ENCODE data around the gene FKRP.
"Not testable (repeated sequence)": the region's sequence is repeated elsewhere in the genome, so short reads cannot be mapped to it uniquely, and the experiment has no call there.

Gene FKRP, protein sequence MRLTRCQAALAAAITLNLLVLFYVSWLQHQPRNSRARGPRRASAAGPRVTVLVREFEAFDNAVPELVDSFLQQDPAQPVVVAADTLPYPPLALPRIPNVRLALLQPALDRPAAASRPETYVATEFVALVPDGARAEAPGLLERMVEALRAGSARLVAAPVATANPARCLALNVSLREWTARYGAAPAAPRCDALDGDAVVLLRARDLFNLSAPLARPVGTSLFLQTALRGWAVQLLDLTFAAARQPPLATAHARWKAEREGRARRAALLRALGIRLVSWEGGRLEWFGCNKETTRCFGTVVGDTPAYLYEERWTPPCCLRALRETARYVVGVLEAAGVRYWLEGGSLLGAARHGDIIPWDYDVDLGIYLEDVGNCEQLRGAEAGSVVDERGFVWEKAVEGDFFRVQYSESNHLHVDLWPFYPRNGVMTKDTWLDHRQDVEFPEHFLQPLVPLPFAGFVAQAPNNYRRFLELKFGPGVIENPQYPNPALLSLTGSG

GRCh38 chr19:46745521-46746280 is at the start of gene FKRP:
TSS of gene FKRP (plus strand) at chr19:46746057. CDS start at chr19:46755451, 9,394 bp downstream.
- no peak for FAIRE-seq

DNA sequence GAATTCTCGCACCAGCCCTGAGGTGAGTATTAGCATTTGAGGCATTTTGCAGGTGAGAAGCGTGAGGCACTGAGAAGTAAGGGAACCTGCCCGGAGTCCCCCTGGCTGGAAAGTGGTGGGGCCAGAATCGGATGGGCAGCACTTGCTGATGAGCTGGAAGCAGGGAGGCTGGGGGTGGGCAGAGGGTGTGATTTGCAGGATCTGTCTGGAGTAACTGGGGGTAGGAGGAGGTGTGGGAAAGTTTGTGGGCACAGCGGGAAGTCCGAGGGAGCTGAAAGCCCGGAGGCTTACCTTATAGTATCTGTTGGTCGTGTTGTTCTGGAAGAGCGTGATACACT is 49.0 kb upstream of the FKRP start:
- no peak for FAIRE-seq

- no peak for FAIRE-seq
Measured at GRCh38 chr19:46697204-46697960, 48.5 kb upstream of the FKRP start.

DNA sequence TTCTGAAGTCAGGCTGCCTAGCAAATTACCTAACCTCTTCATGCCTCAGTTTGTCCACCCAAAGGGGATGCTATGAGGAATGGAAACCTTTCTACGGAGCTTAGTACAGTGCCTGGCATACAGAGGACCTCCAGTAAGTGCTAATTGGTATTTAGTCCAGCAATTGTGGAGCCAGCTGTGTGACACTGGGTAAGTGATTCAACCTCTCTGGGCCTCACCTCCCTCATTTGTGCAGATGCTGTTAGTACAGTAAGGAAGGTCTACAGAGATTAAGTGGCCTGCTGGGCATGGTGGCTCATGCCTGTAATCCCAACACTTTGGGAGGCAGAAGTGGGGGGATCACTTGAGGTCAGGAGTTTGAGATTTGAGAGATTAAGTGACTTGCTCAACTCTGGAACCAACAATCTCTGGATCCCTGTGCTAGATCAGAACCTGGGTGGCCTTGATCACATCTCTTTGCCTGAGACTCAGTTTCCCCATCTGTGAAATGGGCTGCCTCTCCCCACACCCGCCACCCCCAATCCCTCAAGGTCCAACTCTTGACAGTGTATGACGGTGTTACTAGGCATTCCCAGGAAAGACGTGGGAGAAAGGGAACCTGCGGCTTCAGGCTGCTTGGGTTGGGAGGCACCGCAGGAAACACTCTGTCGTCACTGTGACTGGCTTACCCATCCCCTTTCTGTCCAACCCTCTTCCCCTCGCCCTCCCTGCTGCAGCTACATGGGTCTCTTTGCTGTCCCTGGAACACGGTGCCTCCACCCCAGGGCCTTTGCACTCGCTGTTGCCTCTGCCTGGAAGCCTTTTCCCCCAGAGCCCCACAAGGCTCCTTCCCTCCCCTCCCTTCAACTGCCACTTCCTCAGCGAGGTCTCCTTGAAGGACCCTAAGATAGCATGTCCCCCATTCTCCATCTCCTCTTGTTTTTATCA is 47.2 kb upstream of the FKRP start:
- FAIRE-seq, result no peak

GRCh38 chr19:46700704-46701103 is 45.2 kb upstream of the FKRP start:
- FAIRE-seq, result no peak

- FAIRE-seq, result no peak
Measured at GRCh38 chr19:46704379-46705076, 41.3 kb upstream of the FKRP start.

DNA sequence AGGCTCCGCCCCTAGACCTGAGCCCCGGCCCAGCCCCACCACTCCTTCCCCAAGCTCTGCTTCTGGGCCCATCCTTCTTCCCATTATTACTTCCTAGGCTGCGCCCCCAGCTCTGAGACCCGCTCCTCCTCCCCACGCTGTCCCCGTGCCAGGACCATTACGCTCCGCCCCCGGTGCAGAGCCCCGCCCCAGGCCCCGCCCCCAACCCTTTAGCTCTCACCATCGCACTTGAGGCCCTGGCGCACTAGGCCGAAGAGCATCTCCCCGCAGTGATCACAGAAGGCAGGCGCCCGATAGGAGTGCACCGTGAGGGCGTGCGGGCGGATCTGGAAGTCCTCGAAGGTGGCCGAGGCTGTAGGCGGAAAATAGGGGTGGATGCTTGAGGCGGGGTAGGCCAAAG is 35.2 kb upstream of the FKRP start:
- no peak for FAIRE-seq

DNA sequence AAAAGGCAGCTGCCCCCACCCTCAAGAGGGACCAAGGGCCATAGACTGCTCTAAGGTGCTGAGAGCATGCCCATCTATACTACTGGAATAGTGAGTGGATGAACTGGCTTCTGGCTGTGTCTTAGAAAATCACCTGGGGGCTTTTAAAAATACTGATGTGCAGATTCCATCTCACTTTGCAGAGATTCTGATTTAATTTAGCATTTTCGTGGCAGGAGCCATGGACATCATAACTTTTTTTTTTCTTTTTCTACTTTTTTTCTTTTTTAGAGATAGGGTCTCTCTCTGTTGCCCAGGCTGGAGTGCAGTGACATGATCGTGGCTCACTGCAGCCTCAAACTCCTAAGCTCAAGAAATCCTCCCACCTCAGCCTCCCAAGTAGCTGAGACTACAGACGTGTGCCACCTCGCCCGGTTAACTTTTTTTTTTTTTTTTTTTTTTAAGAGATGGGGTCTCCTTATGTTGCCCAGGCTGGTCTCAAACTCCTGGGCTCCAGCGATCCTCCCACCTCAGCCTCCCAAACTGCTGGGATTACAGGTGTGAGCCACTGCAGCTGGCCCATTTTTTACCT is 33.0 kb upstream of the FKRP start:
- not testable (repeated sequence) for FAIRE-seq

- no peak for FAIRE-seq
Measured at GRCh38 chr19:46713781-46714443, 31.9 kb upstream of the FKRP start.

- FAIRE-seq, result no peak
Measured at GRCh38 chr19:46714444-46715106, 31.3 kb upstream of the FKRP start.

GRCh38 chr19:46715620-46715974 is 30.3 kb upstream of the FKRP start:
- no peak for FAIRE-seq

DNA sequence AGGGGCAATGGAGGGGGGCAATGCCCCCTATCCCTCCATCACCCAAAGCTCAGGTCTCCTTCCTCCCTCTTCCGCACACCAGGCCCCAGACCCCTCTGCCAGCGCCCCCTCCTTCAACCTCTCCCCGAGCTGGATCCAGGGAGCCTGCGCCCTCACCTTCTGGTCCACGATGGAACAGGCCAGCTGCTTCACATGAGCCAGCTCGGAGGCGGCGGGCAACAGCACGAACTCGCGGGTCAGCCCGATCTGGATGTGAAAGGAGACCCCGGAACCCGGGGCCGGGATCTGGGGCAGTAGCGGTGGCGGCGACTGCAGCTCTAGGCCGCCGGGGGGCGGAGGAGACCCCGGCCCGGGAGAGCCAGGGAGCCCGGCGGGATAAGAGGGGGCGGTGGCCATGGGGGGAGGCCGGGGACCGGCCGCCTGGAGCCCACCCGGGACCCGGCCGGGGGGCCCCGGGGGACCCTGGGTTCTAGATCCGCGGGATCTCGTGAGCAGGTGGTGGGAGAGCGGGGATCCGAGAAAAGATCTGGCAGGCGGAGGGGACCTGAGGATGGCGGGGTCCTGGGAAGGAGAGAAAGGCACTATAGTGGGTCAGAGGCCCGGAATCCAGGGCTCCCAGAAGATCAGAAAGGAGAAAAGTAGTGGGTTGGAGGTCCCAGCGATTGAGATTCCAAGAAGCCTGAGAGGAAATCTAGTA is 29.7 kb upstream of the FKRP start:
- no peak for FAIRE-seq

DNA sequence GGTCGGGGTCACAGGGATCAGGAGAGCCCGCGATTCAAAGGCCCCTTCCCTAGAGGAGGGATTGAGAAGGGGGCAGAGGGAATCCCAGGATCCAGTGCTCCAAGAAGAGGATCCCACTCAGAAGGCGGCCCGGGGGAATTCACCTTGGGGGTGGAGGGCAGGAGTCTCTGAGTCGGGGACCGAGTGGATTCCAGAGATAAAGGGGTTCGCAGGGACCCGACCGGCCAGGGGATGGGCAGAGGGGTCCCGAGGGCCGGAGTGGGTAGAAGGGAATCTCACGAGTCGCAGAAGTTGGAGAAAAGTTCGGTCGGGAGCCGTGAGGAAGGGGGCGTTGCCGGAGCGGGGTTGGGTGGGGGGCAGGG is 29.2 kb upstream of the FKRP start:
- FAIRE-seq, result no peak

DNA sequence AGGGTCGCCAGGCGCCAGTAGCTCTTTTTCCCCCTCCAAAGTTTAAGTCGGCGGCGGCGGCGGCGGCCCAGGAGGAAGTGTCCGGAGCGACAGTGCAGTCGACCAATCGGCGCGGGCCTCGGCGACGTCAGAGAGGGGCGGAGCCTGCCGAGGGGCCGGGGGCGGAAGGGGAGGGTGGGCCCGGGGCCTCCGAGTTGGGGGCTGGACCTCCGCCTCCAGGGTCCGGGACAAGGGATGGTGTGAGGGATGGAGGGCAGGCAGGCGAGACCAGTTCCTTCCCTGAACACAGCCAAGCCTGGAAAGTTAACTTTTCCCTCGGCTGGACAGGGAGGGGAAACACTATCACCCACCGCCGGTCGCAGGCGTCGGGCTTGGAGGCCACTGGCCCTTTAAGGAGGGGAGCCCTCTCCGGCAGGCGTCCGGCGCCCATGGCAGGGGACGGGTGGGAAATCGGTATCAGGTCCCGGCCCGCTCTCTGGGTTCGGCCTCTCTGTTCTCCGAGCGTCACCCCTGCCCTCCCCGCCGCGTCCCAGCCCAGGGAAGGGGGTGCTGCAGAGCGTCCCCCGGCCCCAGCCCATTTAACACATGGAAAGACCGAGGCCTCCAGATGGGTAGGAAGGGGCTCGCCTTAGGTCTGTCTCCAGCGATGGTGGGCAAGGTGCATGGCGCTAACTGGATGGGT is 28.7 kb upstream of the FKRP start, which contains the start of gene PRKD2:
Gene PRKD2, minus strand, starts transcription at position 81 of the 682 bp plus-strand sequence. CDS start 744 bp downstream, outside the sequence.
- no peak for FAIRE-seq

DNA sequence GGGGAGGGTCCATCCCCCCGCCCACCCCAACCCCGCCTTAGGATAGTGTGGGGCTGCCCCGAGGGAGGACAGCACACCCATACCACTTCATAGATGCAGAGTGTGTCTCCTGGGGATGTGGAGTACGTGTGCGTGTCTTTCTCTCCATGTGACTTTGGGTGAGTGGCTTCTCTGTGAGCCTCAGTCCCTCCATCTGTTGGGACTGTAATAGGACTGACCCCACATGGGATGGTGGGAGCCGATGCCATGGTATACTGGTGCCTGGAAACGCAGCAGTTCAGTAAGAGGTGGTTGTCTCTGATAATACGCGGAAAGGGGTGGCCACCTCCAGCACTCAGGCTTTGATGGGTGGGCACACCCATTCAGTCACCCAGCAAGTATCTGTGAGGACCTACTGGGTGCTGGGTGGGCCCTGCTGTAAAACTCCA is 28.1 kb upstream of the FKRP start:
- no peak for FAIRE-seq

DNA sequence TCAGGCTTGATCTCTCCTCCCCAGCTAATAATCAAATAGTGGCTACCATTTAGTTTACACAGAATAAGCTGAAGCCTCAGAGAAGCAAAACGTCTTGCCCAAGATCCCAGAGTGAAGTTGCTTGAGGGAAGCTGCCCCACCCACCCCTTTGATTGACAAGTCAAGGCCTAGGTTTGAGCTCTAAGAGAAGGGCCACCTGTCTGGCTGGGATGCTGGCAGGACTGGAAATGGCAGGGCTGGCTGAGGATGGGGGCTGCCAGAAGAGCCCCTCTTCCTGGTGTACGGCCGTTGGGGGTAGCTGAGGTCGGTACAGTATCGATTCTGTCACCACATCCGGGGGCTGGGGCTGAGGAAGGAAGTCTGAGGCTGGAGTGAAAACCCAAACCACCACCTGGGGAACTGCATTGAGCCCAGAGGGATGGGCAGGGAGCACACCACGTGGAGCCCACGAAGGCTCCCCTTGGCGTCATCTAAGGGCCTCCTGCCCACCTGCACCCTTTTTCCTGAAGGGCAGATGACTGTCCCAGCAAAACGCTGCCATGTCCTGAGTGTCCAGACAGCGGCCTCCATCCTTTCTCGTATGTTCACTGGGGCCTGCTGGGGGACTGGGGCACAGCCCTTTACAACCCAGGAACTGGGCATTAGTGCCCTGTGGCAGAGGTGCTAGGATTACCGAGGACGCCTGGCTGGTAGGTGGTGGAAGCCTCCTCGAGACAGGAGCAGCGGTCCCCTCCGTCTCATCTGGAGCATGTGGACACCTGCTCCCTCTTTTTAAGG is 27.5 kb upstream of the FKRP start:
- FAIRE-seq, result no peak

DNA sequence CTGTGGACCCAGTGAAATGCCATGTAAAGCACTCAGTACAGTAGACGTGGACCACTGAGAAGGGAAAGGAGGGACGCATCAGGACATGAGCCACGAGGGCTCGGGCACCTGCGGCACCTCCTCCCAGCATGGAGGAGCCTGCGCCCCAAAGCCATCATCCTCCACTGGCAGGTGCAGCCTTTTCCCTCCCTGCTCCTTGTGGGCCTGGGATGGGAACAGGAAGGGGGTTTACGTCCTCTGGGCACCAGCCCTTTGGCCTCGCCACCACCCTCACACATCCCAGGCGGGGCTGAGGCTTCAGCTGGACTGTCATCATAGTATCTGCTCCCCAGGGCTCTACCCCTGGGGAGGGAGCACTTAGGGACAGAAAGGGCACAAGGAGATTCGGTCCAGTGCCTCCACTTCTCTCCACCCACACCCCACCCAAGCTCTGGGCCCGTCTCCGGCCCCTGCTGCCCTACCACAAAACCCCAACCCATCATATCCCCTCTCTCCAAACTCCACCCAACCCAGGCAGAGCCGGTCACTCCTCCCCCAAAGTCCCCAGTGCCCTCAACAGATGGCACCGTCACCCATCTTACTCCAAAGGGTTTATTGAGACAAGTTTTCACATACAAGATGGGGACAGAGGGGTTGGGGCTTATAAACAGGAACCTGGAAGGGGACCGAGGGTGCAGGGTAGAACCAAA is 26.8 kb upstream of the FKRP start:
- FAIRE-seq, result no peak
